ENCODE measurements around the gene IL23R. TPM values are rescaled to one million over a fixed set of nuclear protein-coding genes. Genes with fewer than 3 reads are reported as not detected.

IL23R gene
- total RNA-seq, 4 donors from 2014 or later, result 2.0 to 4.3 TPM; not detected in 2

DNA sequence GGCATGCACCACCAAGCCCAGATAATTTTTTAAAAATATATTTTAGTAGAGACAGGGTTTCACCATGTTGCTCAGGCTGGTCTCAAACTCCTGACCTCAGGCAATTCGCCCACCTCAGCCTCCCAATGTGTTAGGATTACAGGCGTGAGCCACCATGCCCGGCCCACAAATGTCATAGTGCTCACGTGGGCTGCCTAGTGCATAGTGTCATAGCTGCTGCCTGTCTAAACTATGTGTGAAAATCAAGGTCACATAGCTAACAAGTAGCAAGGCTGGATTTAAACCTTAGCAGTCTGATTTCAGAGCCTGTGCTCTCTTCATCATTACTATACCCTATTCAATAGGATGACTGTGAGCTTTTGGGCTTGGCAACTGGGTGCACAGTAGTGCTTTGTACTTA is 41.8 kb upstream of the IL23R start:
- Histone ChIP-seq H3K36me3 (no peaks in the 10 kb centered on the region), H3K27ac (no peak overlapping the region), H3K9me3 (peaks cover 0 to 4% of the 10 kb centered on the region in 2 donors), H3K4me3 (no peak overlapping the region), H3K4me1 (peaks cover 0 to 3% (median 0%) of the 10 kb centered on the region in 4 donors), H3K27me3 (no peaks in the 10 kb centered on the region)
- intact Hi-C loops (cut with DNase I; ENCODE audit: low total_unique reads), result no loop called here
- WGBS, 2 donors (ENCODE audit: low coverage in 1 of 2), result 93% methylated on average over 4 of the region's 4 CpGs; no CpG with 5 or more reads in 1 of the 2 donors
- no peak for TF ChIP-seq POLR2A (IDR thresholded peaks at IDR 0.05)
- TF ChIP-seq, protein P1, sequence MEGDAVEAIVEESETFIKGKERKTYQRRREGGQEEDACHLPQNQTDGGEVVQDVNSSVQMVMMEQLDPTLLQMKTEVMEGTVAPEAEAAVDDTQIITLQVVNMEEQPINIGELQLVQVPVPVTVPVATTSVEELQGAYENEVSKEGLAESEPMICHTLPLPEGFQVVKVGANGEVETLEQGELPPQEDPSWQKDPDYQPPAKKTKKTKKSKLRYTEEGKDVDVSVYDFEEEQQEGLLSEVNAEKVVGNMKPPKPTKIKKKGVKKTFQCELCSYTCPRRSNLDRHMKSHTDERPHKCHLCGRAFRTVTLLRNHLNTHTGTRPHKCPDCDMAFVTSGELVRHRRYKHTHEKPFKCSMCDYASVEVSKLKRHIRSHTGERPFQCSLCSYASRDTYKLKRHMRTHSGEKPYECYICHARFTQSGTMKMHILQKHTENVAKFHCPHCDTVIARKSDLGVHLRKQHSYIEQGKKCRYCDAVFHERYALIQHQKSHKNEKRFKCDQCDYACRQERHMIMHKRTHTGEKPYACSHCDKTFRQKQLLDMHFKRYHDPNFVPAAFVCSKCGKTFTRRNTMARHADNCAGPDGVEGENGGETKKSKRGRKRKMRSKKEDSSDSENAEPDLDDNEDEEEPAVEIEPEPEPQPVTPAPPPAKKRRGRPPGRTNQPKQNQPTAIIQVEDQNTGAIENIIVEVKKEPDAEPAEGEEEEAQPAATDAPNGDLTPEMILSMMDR (IDR thresholded peaks at IDR 0.05), result no peak
- no peak for TF ChIP-seq EP300 (IDR thresholded peaks at IDR 0.05; ENCODE audit: low read depth)
- TF ChIP-seq POLR2AphosphoS5 (IDR thresholded peaks at IDR 0.05), result no peak
- in situ Hi-C loops (cut with MboI; ENCODE audit: low pct_ligation_motif_present in 1 of 4, low pct_unique_long_range_greater_than_20kb in 1 of 4, low sequenced_read_pairs in 3 of 4), result no loop called here
- no peak for DNase-seq

DNA sequence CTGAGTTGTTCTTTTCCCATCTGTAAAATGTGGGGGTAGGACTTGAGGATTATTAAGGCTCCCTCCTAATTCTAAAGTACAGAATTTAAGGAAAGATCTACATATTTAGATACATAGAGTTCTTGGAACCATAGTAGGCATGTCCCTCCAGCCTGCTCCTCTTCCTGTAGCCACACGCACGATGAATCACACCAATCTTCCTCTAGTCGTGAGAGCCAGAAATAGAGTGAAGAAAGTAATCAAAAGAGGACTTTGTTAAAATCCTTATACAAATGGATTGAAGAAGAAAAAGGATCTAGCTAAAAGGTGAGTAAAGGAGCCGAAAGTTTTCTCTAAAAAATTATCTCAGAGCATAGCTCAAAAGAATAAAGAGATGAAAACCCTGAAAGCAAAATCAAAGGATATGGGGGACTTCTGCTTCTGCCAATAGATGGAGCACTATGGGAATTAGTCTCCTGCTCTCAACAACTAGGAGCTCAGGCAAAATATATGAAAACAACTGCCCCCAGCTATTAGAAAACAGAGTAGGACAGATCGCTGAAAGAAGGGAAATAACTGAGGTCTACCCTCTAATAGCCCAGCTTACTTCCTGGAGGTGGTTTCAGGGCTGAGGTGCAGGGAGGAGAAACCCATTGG is 40.0 kb upstream of the IL23R start:
- 64 to 73% methylated on average over 5 of the region's 5 CpGs for WGBS, 2 donors (ENCODE audit: low coverage in 1 of 2)
- in situ Hi-C loops (cut with MboI; ENCODE audit: low pct_ligation_motif_present in 1 of 4, low pct_unique_long_range_greater_than_20kb in 1 of 4, low sequenced_read_pairs in 3 of 4) (loop anchor here in 2 of 4 donors (25.0 kb wide), 2 partner anchors 114 to 364 kb away; partner anchors contain the start of gene DYNLT5 (in 1 of the 2)), intact Hi-C loops (cut with DNase I; ENCODE audit: low total_unique reads) (no loop called here)
- TF ChIP-seq EP300 (IDR thresholded peaks at IDR 0.05; ENCODE audit: low read depth) (no peak), POLR2AphosphoS5 (IDR thresholded peaks at IDR 0.05) (no peak), POLR2A (IDR thresholded peaks at IDR 0.05) (no peak)
- TF ChIP-seq, protein P1 (IDR thresholded peaks at IDR 0.05), result no peak
- Histone ChIP-seq H3K36me3 (no peaks in the 10 kb centered on the region), H3K27me3 (no peaks in the 10 kb centered on the region), H3K4me1 (peaks cover 0 to 3% (median 0%) of the 10 kb centered on the region in 4 donors), H3K4me3 (no peak overlapping the region), H3K27ac (no peak overlapping the region), H3K9me3 (no peaks in the 10 kb centered on the region)
- DNase-seq, result no peak

DNA sequence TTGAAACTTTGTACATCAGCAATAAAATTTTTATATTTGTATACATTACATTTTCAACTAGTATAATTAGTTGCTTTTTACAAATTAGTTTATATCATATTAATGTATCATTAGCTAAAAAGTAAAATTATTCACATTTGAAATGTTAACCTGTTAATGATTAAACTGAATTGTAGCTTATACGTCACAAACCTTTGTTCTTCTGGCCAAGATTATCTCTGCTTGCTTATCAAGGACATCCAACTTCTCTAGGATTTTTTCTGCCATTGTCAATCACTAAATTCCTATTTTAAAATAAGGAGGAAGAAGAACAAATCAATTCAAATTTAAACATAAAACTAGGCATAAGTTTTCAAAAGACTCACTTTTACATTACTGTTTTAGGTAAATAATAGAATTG is 39.3 kb upstream of the IL23R start:
- Histone ChIP-seq H3K36me3 (no peaks in the 10 kb centered on the region), H3K4me3 (no peak overlapping the region), H3K27ac (no peak overlapping the region), H3K4me1 (peaks cover 0 to 3% (median 0%) of the 10 kb centered on the region in 4 donors), H3K9me3 (no peaks in the 10 kb centered on the region), H3K27me3 (no peaks in the 10 kb centered on the region)
- in situ Hi-C loops (cut with MboI; ENCODE audit: low pct_ligation_motif_present in 1 of 4, low pct_unique_long_range_greater_than_20kb in 1 of 4, low sequenced_read_pairs in 3 of 4), result loop anchor here in 2 of 4 donors (25.0 kb wide), 2 partner anchors 115 to 365 kb away; partner anchors contain the start of gene DYNLT5 (in 1 of the 2)
- TF ChIP-seq EP300 (IDR thresholded peaks at IDR 0.05; ENCODE audit: low read depth) (no peak), POLR2A (IDR thresholded peaks at IDR 0.05) (no peak), POLR2AphosphoS5 (IDR thresholded peaks at IDR 0.05) (no peak)
- TF ChIP-seq, protein P1 (IDR thresholded peaks at IDR 0.05), result no peak
- intact Hi-C loops (cut with DNase I; ENCODE audit: low total_unique reads), result no loop called here
- DNase-seq, result no peak
- 47 to 76% methylated on average over 1 of the region's 1 CpG for WGBS, 2 donors (ENCODE audit: low coverage in 1 of 2)

DNA sequence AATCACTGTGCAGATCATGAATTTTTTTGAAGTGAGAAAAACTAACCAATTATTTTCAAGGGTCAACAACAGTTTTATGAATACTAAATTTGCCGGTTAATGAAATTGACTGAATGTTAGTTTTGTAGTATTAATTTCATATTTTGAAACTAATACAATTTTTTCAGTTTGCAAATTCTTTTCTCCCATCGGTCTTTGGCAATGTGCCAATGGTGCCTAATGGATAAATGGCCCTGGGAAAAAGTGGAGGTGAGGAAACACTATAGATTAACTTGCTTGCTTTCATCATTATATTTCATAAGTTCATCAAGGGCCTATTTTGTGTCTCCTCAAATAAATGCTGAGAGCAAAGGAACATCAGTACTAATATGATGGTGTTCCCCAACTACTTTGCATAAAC is 35.6 kb upstream of the IL23R start:
- Histone ChIP-seq H3K4me3 (no peak overlapping the region), H3K27ac (no peak overlapping the region), H3K36me3 (no peaks in the 10 kb centered on the region), H3K9me3 (no peaks in the 10 kb centered on the region), H3K4me1 (peaks cover 3 to 17% (median 6%) of the 10 kb centered on the region in 4 donors), H3K27me3 (no peaks in the 10 kb centered on the region)
- in situ Hi-C loops (cut with MboI; ENCODE audit: low pct_ligation_motif_present in 1 of 4, low pct_unique_long_range_greater_than_20kb in 1 of 4, low sequenced_read_pairs in 3 of 4) (loop anchor here in 2 of 4 donors (25.0 kb wide), 2 partner anchors 118 to 368 kb away; partner anchors contain the start of gene DYNLT5 (in 1 of the 2)), intact Hi-C loops (cut with DNase I; ENCODE audit: low total_unique reads) (no loop called here)
- no peak for DNase-seq
- 60 to 64% methylated on average over 2 of the region's 2 CpGs for WGBS, 2 donors (ENCODE audit: low coverage in 1 of 2)
- TF ChIP-seq, protein P1 (IDR thresholded peaks at IDR 0.05), result no peak
- TF ChIP-seq EP300 (IDR thresholded peaks at IDR 0.05; ENCODE audit: low read depth) (no peak), POLR2AphosphoS5 (IDR thresholded peaks at IDR 0.05) (no peak), POLR2A (IDR thresholded peaks at IDR 0.05) (no peak)
